H1 (cell line): ENCODE measurements around the gene KATNAL1. TPM values are rescaled to one million over a fixed set of nuclear protein-coding genes. Genes with fewer than 3 reads are reported as not detected.

Source experiments
- CTCF ChIA-PET: fragments of 300-600 bp; sonication (Branson Sonifier 250); formaldehyde crosslinking; loops from one replicate; lab custom pipeline; 2021; ENCODE audit not compliant: partially characterized antibody; lab: Charles Lee
- POLR2A ChIA-PET: fragments of 300-600 bp; sonication (Branson Sonifier 250); formaldehyde crosslinking; loops from one replicate; lab custom pipeline; 2021; ENCODE audit warnings: inconsistent platforms; ENCODE audit not compliant: partially characterized antibody; lab: Charles Lee
- DNase-seq, 2 experiments: peaks; one replicate each; pipeline versions ENCODE4 v3.0.0 to v3.0.0-alpha.2; 2010 to 2022; ENCODE audit warnings: low spot score in 2 of 2, low read depth in 1 of 2, mixed read lengths in 1 of 2
- FAIRE-seq: peaks from 2 replicates; lab custom pipeline; 2011; peaks lifted over from hg19 to GRCh38; lab: Jason Lieb, UNC
- H2AFZ ChIP-seq: 2 replicates; pipeline ENCODE4 v1.8.1; 2012; ENCODE audit warnings: low read length, inconsistent platforms
- H2AK5ac ChIP-seq: 2 replicates; pipeline ENCODE4 v1.6.1; 2013; ENCODE audit warnings: low read depth, low read length
- H2BK120ac ChIP-seq: replicated peaks from 2 replicates; pipeline ENCODE3; 2013; ENCODE audit warnings: low read depth, low read length, inconsistent platforms
- H2BK12ac ChIP-seq: 2 replicates; pipeline ENCODE4 v1.6.1; 2013; ENCODE audit warnings: low read depth, low read length
- H2BK15ac ChIP-seq: 2 replicates; pipeline ENCODE4 v1.6.1; 2013; ENCODE audit warnings: low read length
- H2BK20ac ChIP-seq: 2 replicates; pipeline ENCODE4 v1.6.1; 2013; ENCODE audit warnings: low read length
- H2BK5ac ChIP-seq: 2 replicates; pipeline ENCODE4 v1.6.1; 2013; ENCODE audit warnings: low read depth, low read length
- H3K14ac ChIP-seq: 2 replicates; pipeline ENCODE4 v1.6.1; 2013; ENCODE audit warnings: inconsistent platforms; ENCODE audit not compliant: insufficient read length
- H3K18ac ChIP-seq: 2 replicates; pipeline ENCODE4 v1.6.1; 2013; ENCODE audit warnings: low read length; ENCODE audit errors: extremely low read depth
- H3K23ac ChIP-seq: 2 replicates; pipeline ENCODE4 v1.6.1; 2013; ENCODE audit warnings: inconsistent platforms; ENCODE audit not compliant: insufficient read length
- H3K23me2 ChIP-seq: 2 replicates; pipeline ENCODE4 v1.6.1; 2013; ENCODE audit warnings: low read depth, low read length
- H3K27ac ChIP-seq: 2 replicates; pipeline ENCODE4 v1.6.1; 2011; ENCODE audit warnings: low read depth, low read length, inconsistent platforms
- H3K27me3 ChIP-seq, 4 experiments: replicated peaks in 1 of 4; 1 replicate in 1 of 4; 2 replicates in 3 of 4; pipeline versions ENCODE4 v1.6.1 to v1.8.1; 2011 to 2013; ENCODE audit warnings: low read length in 3 of 4, mild to moderate bottlenecking in 3 of 4, inconsistent platforms in 2 of 4, mixed read lengths in 2 of 4, moderate library complexity in 1 of 4; ENCODE audit not compliant: control insufficient read depth in 3 of 4, insufficient read depth in 3 of 4; ENCODE audit errors: extremely low read depth in 1 of 4
- H3K36me3 ChIP-seq, 4 experiments: 2 replicates each; pipeline versions ENCODE4 v1.6.1 to v1.8.1; 2011 to 2013; ENCODE audit warnings: mild to moderate bottlenecking in 4 of 4, low read length in 3 of 4, moderate library complexity in 2 of 4, control low read depth in 1 of 4, inconsistent platforms in 1 of 4; ENCODE audit not compliant: insufficient read depth in 4 of 4, control insufficient read depth in 2 of 4
- H3K4ac ChIP-seq: replicated peaks from 2 replicates; pipeline ENCODE3; 2013; ENCODE audit warnings: low read length, low read depth, mixed read lengths, inconsistent platforms; ENCODE audit not compliant: insufficient read length
- H3K4me1 ChIP-seq, 4 experiments: replicated peaks in 1 of 4; 1 replicate in 1 of 4; 2 replicates in 3 of 4; pipeline versions ENCODE4 v1.6.1 to v1.8.1; 2011 to 2013; ENCODE audit warnings: low read length in 3 of 4, inconsistent platforms in 2 of 4, mixed read lengths in 1 of 4; ENCODE audit not compliant: insufficient read depth in 4 of 4, control insufficient read depth in 3 of 4
- H3K4me2 ChIP-seq, 2 experiments: 2 replicates each; pipeline versions ENCODE4 v1.6.1 to v1.8.1; 2011 to 2013; ENCODE audit warnings: low read depth in 2 of 2, low read length in 2 of 2, control low read depth in 1 of 2, inconsistent platforms in 1 of 2, mild to moderate bottlenecking in 1 of 2; ENCODE audit not compliant: insufficient read depth in 1 of 2
- H3K4me3 ChIP-seq, 4 experiments: fragments of 200-600, 300-600 bp in 1 of 4; sonication (generic), shearing (Covaris generic), sonication (Bioruptor Twin) in 1 of 4; 2 replicates each; pipeline versions ENCODE4 v1.5.1 to v1.8.1; 2011 to 2016; ENCODE audit warnings: low read length in 4 of 4, low read depth in 3 of 4, control low read depth in 2 of 4, inconsistent platforms in 2 of 4, mild to moderate bottlenecking in 2 of 4, mixed read lengths in 1 of 4, moderate library complexity in 1 of 4; ENCODE audit not compliant: insufficient read depth in 2 of 4; ENCODE audit errors: extremely low read depth in 1 of 4
- H3K56ac ChIP-seq: replicated peaks from 2 replicates; pipeline ENCODE3; 2013; ENCODE audit warnings: low read depth, mild to moderate bottlenecking, mixed read lengths, low read length, inconsistent platforms; ENCODE audit not compliant: insufficient read length
- H3K79me1 ChIP-seq: 2 replicates; pipeline ENCODE4 v1.6.1; 2013; ENCODE audit warnings: low read depth, low read length, control low read depth
- H3K79me2 ChIP-seq, 2 experiments: 2 replicates each; pipeline versions ENCODE4 v1.6.1 to v1.8.1; 2012 to 2013; ENCODE audit warnings: low read length in 2 of 2, mild to moderate bottlenecking in 2 of 2, inconsistent platforms in 1 of 2; ENCODE audit not compliant: insufficient read depth in 2 of 2, control insufficient read depth in 1 of 2
- H3K9ac ChIP-seq, 4 experiments: replicated peaks in 1 of 4; 1 replicate in 1 of 4; 2 replicates in 3 of 4; pipeline versions ENCODE4 v1.6.1 to v1.8.1; 2011 to 2013; ENCODE audit warnings: low read depth in 3 of 4, low read length in 3 of 4, control low read depth in 2 of 4, mild to moderate bottlenecking in 2 of 4, moderate library complexity in 2 of 4, inconsistent platforms in 1 of 4; ENCODE audit errors: extremely low read depth in 1 of 4
- H3K9me3 ChIP-seq, 2 experiments: 2 replicates each; pipeline versions ENCODE4 v1.6.1 to v1.8.1; 2012 to 2013; ENCODE audit warnings: mild to moderate bottlenecking in 2 of 2, moderate library complexity in 2 of 2, control low read depth in 1 of 2, inconsistent platforms in 1 of 2, low read depth in 1 of 2, low read length in 1 of 2, mixed read lengths in 1 of 2; ENCODE audit not compliant: insufficient read depth in 2 of 2
- H4K20me1 ChIP-seq, 2 experiments: replicated peaks in 1 of 2; 2 replicates each; pipeline versions ENCODE3 to v1.8.1; 2011 to 2013; ENCODE audit warnings: inconsistent platforms in 2 of 2, low read length in 2 of 2, mild to moderate bottlenecking in 1 of 2; ENCODE audit not compliant: insufficient read depth in 2 of 2, control insufficient read depth in 1 of 2
- H4K5ac ChIP-seq: 2 replicates; pipeline ENCODE4 v1.6.1; 2013; ENCODE audit warnings: low read length, low read depth, mixed read lengths, inconsistent platforms; ENCODE audit not compliant: insufficient read length
- H4K8ac ChIP-seq: 2 replicates; pipeline ENCODE4 v1.8.0; 2013; ENCODE audit warnings: mild to moderate bottlenecking, moderate library complexity, low read length, inconsistent platforms; ENCODE audit not compliant: insufficient read depth; ENCODE audit errors: extremely low read depth
- H4K91ac ChIP-seq: replicated peaks from 2 replicates; pipeline ENCODE3; 2013; ENCODE audit warnings: low read length, mixed read lengths, inconsistent platforms; ENCODE audit not compliant: insufficient read length
- ASH2L ChIP-seq: fragments of 200-600, 300-600 bp; sonication (generic); IDR thresholded peaks from one replicate; pipeline ENCODE4 v1.7.1; 2017; ENCODE audit warnings: low read length
- EGR1 ChIP-seq: IDR thresholded peaks from 2 replicates; pipeline ENCODE4 v1.6.1; 2011; ENCODE audit warnings: low read depth, low read length, borderline replicate concordance
- MAFK ChIP-seq: IDR thresholded peaks from 2 replicates; pipeline ENCODE4 v1.6.1; 2012; ENCODE audit warnings: low read depth, mild to moderate bottlenecking, improper control_type of control experiment, low read length
- NRF1 ChIP-seq: IDR thresholded peaks from 2 replicates; pipeline ENCODE4 v1.6.1; 2011; ENCODE audit warnings: mild to moderate bottlenecking, low read depth, low read length, improper control_type of control experiment
- POLR2AphosphoS5 ChIP-seq: IDR thresholded peaks from 2 replicates; pipeline ENCODE4 v1.6.1; 2011; ENCODE audit warnings: low read depth, low read length
- RAD21 ChIP-seq, 2 experiments: IDR thresholded peaks in 1 of 2; conservative IDR thresholded peaks in 1 of 2; 2 replicates each; pipeline ENCODE4 v1.6.1; 2011; ENCODE audit warnings: low read depth in 2 of 2, low read length in 2 of 2, improper control_type of control experiment in 1 of 2, inconsistent platforms in 1 of 2, mild to moderate bottlenecking in 1 of 2, moderate library complexity in 1 of 2
- RXRA ChIP-seq: IDR thresholded peaks from 2 replicates; pipeline ENCODE4 v1.6.1; 2011; ENCODE audit warnings: low read depth, mild to moderate bottlenecking, low read length, moderate library complexity; ENCODE audit not compliant: insufficient read depth
- SP2 ChIP-seq: IDR thresholded peaks from 2 replicates; pipeline ENCODE4 v1.6.1; 2012; ENCODE audit warnings: mild to moderate bottlenecking, low read length, inconsistent platforms
- WGBS, 2 experiments: shearing (Covaris generic) in 1 of 2; methylation state at CpG; one replicate each; pipeline versions ENCODE4 v1.1.6 to v1.1.7; 2013 to 2015; ENCODE audit warnings: low lambda C conversion rate in 2 of 2, mixed read lengths in 2 of 2, inconsistent platforms in 1 of 2, low coverage in 1 of 2, missing lambda C conversion rate in 1 of 2; ENCODE audit not compliant: insufficient replicate concordance in 2 of 2, insufficient coverage in 1 of 2, insufficient read length in 1 of 2; ENCODE audit errors: extremely low coverage in 1 of 2, missing lambda C conversion rate in 1 of 2; 5-methylcytosine and 5-hydroxymethylcytosine counted together
- polyA plus RNA-seq, 7 experiments: library from polyadenylated mRNA; depleted of rRNA in 3 of 7; stranded (reverse) in 5 of 7; unstranded in 2 of 7; fragments of >200 nt in 5 of 7; fragments of 200-250 nt in 2 of 7; gene quantifications; 1 replicate in 5 of 7; 2 replicates in 1 of 7; 4 replicates in 1 of 7; pipeline versions ENCODE4 v1.2.1 to v1.2.3, GENCODE V29; 2011 to 2013; ENCODE audit warnings: missing spikeins in 2 of 7, mixed read lengths in 2 of 7
- total RNA-seq: library from RNA; stranded (reverse); fragmentation: NEBNext Ultra II Directional; extraction: Animal tissue kit (Norgen Biotek cat#: 25700); gene quantifications from 2 replicates; pipeline ENCODE4 v1.2.1, GENCODE V29; 2021

The KATNAL1 gene
- total and polyA plus RNA-seq, 2 of the 8 experiments (the other 6 are each of a cell fraction or from before 2014, with no cell fraction given) = 4.0 to 13.2 TPM

- Histone ChIP-seq H3K4me1 (no peaks in the 10 kb centered on the region), H3K23ac (no peak overlapping the region), H4K5ac (no peak overlapping the region), H2BK15ac (no peak overlapping the region), H2BK20ac (no peak overlapping the region), H3K27me3 (no peaks in the 10 kb centered on the region), H3K18ac (no peak overlapping the region), H3K9me3 (no peaks in the 10 kb centered on the region), H3K4ac (no peak overlapping the region), H3K4me2 (no peak overlapping the region), H2BK120ac (no peak overlapping the region), H2BK12ac (no peak overlapping the region), H3K56ac (no peak overlapping the region), H3K79me1 (no peaks in the 10 kb centered on the region), H4K91ac (no peak overlapping the region), H4K8ac (no peak overlapping the region), H3K23me2 (no peaks in the 10 kb centered on the region), H2BK5ac (no peak overlapping the region), H3K9ac (no peak overlapping the region), H3K36me3 (no peaks in the 10 kb centered on the region), H2AK5ac (no peak overlapping the region), H3K27ac (no peak overlapping the region), H2AFZ (no peak overlapping the region), H3K4me3 (no peak overlapping the region), H4K20me1 (no peaks in the 10 kb centered on the region), H3K14ac (no peak overlapping the region), H3K79me2 (no peaks in the 10 kb centered on the region)
- FAIRE-seq = no peak
- no peak for DNase-seq
- WGBS, 2 experiments = 82% methylated on average over 6 of the region's 6 CpGs; no CpG with 5 or more reads in 1 of the 2 experiments
- ChIA-PET CTCF (no interaction called here), POLR2A (no interaction called here)
- TF ChIP-seq ASH2L = no peak
- no peak for TF ChIP-seq RAD21 (IDR thresholded peaks at IDR 0.05 in 1 of 2, conservative IDR thresholded peaks at IDR 0.05 in 1 of 2; ENCODE audit: low read depth in 2 of 2, low read length in 2 of 2)
- no peak for TF ChIP-seq POLR2AphosphoS5
- TF ChIP-seq EGR1 = no peak
- TF ChIP-seq MAFK = no peak
- no peak for TF ChIP-seq SP2
- TF ChIP-seq RXRA = no peak
- no peak for TF ChIP-seq NRF1
Measured at GRCh38 chr13:30355839-30356238, 48.5 kb upstream of the KATNAL1 start.
